HG03354 (cell line): ENCODE measurements around the gene FRRS1L.
A peak's percentile ranks its signal among the peaks of the same experiment; 100 is the strongest.

Experiments used
- ATAC-seq: cut with Tn5 transposase; IDR thresholded peaks from one replicate; pipeline ENCODE4 v1.9.1; 2021; ENCODE audit warnings: mild to moderate bottlenecking; ENCODE audit not compliant: unreplicated experiment, poor library complexity, severe bottlenecking

FRRS1L gene

GRCh38 chr9:109179801-109180523 lies 12.9 kb upstream of the FRRS1L start:
- ATAC-seq, result no peak

- no peak for ATAC-seq
These were observed 9.9 kb upstream of the FRRS1L start for GRCh38 chr9:109176963-109177362.

- ATAC-seq, result no peak
These were observed 9.3 kb upstream of the FRRS1L start for GRCh38 chr9:109176386-109176785.

- no peak for ATAC-seq
These were observed 5.9 kb upstream of the FRRS1L start for GRCh38 chr9:109172935-109173334.

GRCh38 chr9:109171926-109172325 lies 4.9 kb upstream of the FRRS1L start:
- ATAC-seq, result no peak

- no peak for ATAC-seq
These were observed 1.1 kb upstream of the FRRS1L start for GRCh38 chr9:109168170-109168569.

GRCh38 chr9:109167716-109168115 lies 667 bp upstream of the FRRS1L start:
- ATAC-seq, result no peak

- ATAC-seq, result no peak
These were observed 778 bp downstream of the FRRS1L start for GRCh38 chr9:109166171-109166770.

GRCh38 chr9:109164042-109164441 lies 3.0 kb downstream of the FRRS1L start:
- peak; percentile 82 for ATAC-seq

GRCh38 chr9:109163194-109163593 lies 3.9 kb downstream of the FRRS1L start:
- ATAC-seq, result no peak

- ATAC-seq, result no peak
These were observed 4.4 kb downstream of the FRRS1L start for GRCh38 chr9:109162677-109163076.

GRCh38 chr9:109161471-109161870 lies 5.6 kb downstream of the FRRS1L start:
- ATAC-seq, result no peak

- ATAC-seq, result no peak
These were observed 7.5 kb downstream of the FRRS1L start for GRCh38 chr9:109159583-109159982.

- no peak for ATAC-seq
These were observed 8.4 kb downstream of the FRRS1L start for GRCh38 chr9:109158651-109159050.

- no peak for ATAC-seq
These were observed 10.3 kb downstream of the FRRS1L start for GRCh38 chr9:109156708-109157107.

- ATAC-seq, result no peak
These were observed 16.0 kb downstream of the FRRS1L start for GRCh38 chr9:109150925-109151545.

- ATAC-seq, result no peak
These were observed 17.3 kb downstream of the FRRS1L start for GRCh38 chr9:109149722-109150121.

GRCh38 chr9:109149089-109149488 lies 18.0 kb downstream of the FRRS1L start:
- no peak for ATAC-seq

- ATAC-seq, result no peak
These were observed 22.0 kb downstream of the FRRS1L start for GRCh38 chr9:109145051-109145450.

GRCh38 chr9:109143881-109144562 lies 23.0 kb downstream of the FRRS1L start:
- ATAC-seq, result peak; percentile 100

GRCh38 chr9:109141375-109141774 lies 25.7 kb downstream of the FRRS1L start:
- no peak for ATAC-seq
